Heart right ventricle (tissue), 16 donors: ENCODE results near the gene SPC24. TPM values are rescaled to one million over a fixed set of nuclear protein-coding genes. Genes with fewer than 3 reads are reported as not detected.

Experiments
- ATAC-seq, 8 donors: fragments of 200-7000 bp; cut with Tn5 transposase; one replicate each; pipeline ENCODE4 v1.9.1; 2020; ENCODE audit warnings: mild to moderate bottlenecking in 8 of 8, moderate library complexity in 8 of 8, moderate number of reproducible peaks in 1 of 8
- DNase-seq, 2 donors: peaks; one replicate each; pipeline ENCODE4 v3.0.0-alpha.2; 2020
- H3K27ac ChIP-seq, 10 donors: fragments of 200-600 bp; sonication (generic) in 2 of 10; one replicate each; pipeline versions ENCODE4 v1.5.0 to v1.8.0; 2020 to 2022; ENCODE audit warnings: mild to moderate bottlenecking in 3 of 10
- H3K27me3 ChIP-seq, 7 donors: fragments of 200-600 bp; one replicate each; pipeline ENCODE4 v1.8.0; 2021 to 2022; ENCODE audit warnings: mild to moderate bottlenecking in 2 of 7
- H3K36me3 ChIP-seq, 9 donors: fragments of 200-600 bp; sonication (generic) in 1 of 9; one replicate each; pipeline versions ENCODE4 v1.5.0 to v1.8.0; 2020 to 2022; ENCODE audit warnings: mild to moderate bottlenecking in 2 of 9
- H3K4me1 ChIP-seq, 9 donors: fragments of 200-600 bp; sonication (generic) in 1 of 9; one replicate each; pipeline versions ENCODE4 v1.5.0 to v1.8.0; 2020 to 2022; ENCODE audit warnings: mild to moderate bottlenecking in 4 of 9
- H3K4me3 ChIP-seq, 10 donors: fragments of 200-600 bp; sonication (generic) in 2 of 10; one replicate each; pipeline versions ENCODE4 v1.5.0 to v1.8.0; 2020 to 2022; ENCODE audit warnings: mild to moderate bottlenecking in 7 of 10, moderate library complexity in 2 of 10
- H3K9me3 ChIP-seq, 11 donors: fragments of 200-600 bp in 10 of 11; sonication (generic) in 2 of 11; one replicate each; pipeline versions ENCODE4 v1.5.0 to v1.8.0; 2013 to 2022; ENCODE audit warnings: mild to moderate bottlenecking in 2 of 11, control low read depth in 1 of 11, moderate library complexity in 1 of 11
- WGBS, 2 donors: extraction: QIAGEN DNeasy Blood & Tissue Kit; methylation state at CpG; one replicate each; pipeline ENCODE4 v1.1.7; 2013; ENCODE audit warnings: inconsistent platforms in 1 of 2; 5-methylcytosine and 5-hydroxymethylcytosine counted together
- intact Hi-C, 10 donors: fragments of 100-400 bp; cut with DNase I; formaldehyde crosslinking; loops; one replicate each; pipeline versions ENCODE4 v1.11.1 to v1.14.2; 2022
- polyA plus RNA-seq, 2 donors: library from polyadenylated mRNA; stranded (reverse); fragments of 200-250 nt; gene quantifications; one replicate each; pipeline ENCODE4 v1.2.3, GENCODE V29; 2013
- total RNA-seq, 10 donors: library from RNA; stranded (reverse); fragmentation: NEBNext Ultra II Directional in 3 of 10; extraction: Animal tissue kit (Norgen Biotek cat#: 25700) in 3 of 10; gene quantifications; one replicate each; pipeline versions ENCODE4 v1.2.1 to v1.2.4, GENCODE V29; 2021 to 2023
- TF ChIP-seq, protein P1 (sequence below), 9 donors: fragments of 200-600 bp; sonication (generic) in 2 of 9; IDR thresholded peaks; one replicate each; pipeline versions ENCODE4 v1.5.0 to v1.8.0; 2021 to 2022; ENCODE audit warnings: antibody characterized with exemption in 9 of 9, mild to moderate bottlenecking in 5 of 9, moderate library complexity in 1 of 9
- donor health status: Arrhythmogenic right ventricular cardiomyopathy.
- donor health status: ischemic (EF 13 %, LVEDD 7.1; RV severe dilation, severe dysfunction).
- donor health status: healthy with polysubstance abuse.
- donor health status: DM: no; HTN: yes; CAD: no.
- donor health status: DM: no; HTN: no; CAD: no.
- donor health status: ischemic (EF 25% LVEDD 6.9; RV normal size, moderate dysfunction).
- donor health status: ischemic (EF 25% LVEDD 5.7; RV mildly dilated, moderate dysfunction).
- donor health status: healthy.
- donor health status: DM: yes; HTN: yes; CAD: no.
- donor health status: Ischemic cardiomyopathy.
- donor health status: ischemic (EF 35%, LVEDD 5.7; RV mildly dilated, moderate dysfunction).
- donor health status: nonischemic (EF 11% LVEDD 7.7; RV severe dilation, severe dysfunction).
- donor health status: DM: yes; HTN: yes; CAD: no.
- donor health status: PGD.
- donor health status: ischemic (EF 29% LVEDD 5.4; RV normal size, mild dysfunction).
- donor health status: nonischemic (EF 23%, LVEDD 6.1; RV moderate dilation, normal function).

The SPC24 gene
- total and polyA plus RNA-seq, 12 donors = 0.93 to 8.5 (median 3.2) TPM

DNA sequence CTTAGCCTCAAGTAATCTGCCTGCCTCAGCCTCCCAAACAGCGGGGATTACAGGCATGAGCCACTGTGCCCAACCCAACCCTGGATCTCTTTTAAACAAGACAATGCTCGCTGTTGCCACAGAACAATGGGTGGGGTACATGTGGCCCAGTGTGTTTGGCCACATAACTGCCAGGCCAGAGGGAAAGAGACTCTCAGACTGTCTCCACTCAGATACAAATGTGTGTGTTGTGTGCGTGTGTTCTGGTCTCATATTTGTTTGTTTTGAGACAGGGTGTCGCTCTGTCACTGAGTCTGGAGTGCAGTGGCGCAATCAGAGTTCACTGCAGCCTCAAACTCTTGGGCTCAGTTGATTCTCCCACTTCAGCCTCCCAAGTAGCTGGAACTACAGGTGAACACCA lies 40.5 kb downstream of the SPC24 start:
- Histone ChIP-seq H3K4me1 (no peaks in the 10 kb centered on the region), H3K36me3 (peaks cover 0 to 99% (median 23%) of the 10 kb centered on the region in 9 donors), H3K27me3 (no peaks in the 10 kb centered on the region), H3K4me3 (no peak overlapping the region), H3K9me3 (no peaks in the 10 kb centered on the region), H3K27ac (no peak overlapping the region)
- WGBS, 2 donors = 97 to 98% methylated on average over 5 of the region's 5 CpGs
- ATAC-seq = no peak
- TF ChIP-seq, protein P1, sequence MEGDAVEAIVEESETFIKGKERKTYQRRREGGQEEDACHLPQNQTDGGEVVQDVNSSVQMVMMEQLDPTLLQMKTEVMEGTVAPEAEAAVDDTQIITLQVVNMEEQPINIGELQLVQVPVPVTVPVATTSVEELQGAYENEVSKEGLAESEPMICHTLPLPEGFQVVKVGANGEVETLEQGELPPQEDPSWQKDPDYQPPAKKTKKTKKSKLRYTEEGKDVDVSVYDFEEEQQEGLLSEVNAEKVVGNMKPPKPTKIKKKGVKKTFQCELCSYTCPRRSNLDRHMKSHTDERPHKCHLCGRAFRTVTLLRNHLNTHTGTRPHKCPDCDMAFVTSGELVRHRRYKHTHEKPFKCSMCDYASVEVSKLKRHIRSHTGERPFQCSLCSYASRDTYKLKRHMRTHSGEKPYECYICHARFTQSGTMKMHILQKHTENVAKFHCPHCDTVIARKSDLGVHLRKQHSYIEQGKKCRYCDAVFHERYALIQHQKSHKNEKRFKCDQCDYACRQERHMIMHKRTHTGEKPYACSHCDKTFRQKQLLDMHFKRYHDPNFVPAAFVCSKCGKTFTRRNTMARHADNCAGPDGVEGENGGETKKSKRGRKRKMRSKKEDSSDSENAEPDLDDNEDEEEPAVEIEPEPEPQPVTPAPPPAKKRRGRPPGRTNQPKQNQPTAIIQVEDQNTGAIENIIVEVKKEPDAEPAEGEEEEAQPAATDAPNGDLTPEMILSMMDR (IDR thresholded peaks at IDR 0.05) = no peak
- no peak for DNase-seq
- intact Hi-C loops = no loop called here

DNA sequence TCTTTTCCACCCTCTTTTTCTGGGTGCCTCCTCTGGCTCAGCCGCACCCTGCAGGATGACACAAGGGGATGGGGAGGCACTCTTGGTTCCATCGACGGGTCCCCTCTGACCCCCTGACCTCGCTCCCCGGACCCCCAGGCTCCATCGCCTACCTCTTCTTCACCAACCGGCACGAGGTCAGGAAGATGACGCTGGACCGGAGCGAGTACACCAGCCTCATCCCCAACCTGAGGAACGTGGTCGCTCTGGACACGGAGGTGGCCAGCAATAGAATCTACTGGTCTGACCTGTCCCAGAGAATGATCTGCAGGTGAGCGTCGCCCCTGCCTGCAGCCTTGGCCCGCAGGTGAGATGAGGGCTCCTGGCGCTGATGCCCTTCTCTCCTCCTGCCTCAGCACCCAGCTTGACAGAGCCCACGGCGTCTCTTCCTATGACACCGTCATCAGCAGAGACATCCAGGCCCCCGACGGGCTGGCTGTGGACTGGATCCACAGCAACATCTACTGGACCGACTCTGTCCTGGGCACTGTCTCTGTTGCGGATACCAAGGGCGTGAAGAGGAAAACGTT lies 42.4 kb downstream of the SPC24 start:
- Histone ChIP-seq H3K27me3 (no peaks in the 10 kb centered on the region), H3K4me1 (no peaks in the 10 kb centered on the region), H3K9me3 (no peaks in the 10 kb centered on the region), H3K27ac (no peak overlapping the region), H3K36me3 (peaks cover 0 to 100% (median 33%) of the 10 kb centered on the region in 9 donors), H3K4me3 (no peak overlapping the region)
- WGBS, 2 donors = 92 to 97% methylated on average over 27 of the region's 27 CpGs
- intact Hi-C loops = no loop called here
- TF ChIP-seq, protein P1 (IDR thresholded peaks at IDR 0.05) = no peak
- DNase-seq (no peak), ATAC-seq (no peak)

DNA sequence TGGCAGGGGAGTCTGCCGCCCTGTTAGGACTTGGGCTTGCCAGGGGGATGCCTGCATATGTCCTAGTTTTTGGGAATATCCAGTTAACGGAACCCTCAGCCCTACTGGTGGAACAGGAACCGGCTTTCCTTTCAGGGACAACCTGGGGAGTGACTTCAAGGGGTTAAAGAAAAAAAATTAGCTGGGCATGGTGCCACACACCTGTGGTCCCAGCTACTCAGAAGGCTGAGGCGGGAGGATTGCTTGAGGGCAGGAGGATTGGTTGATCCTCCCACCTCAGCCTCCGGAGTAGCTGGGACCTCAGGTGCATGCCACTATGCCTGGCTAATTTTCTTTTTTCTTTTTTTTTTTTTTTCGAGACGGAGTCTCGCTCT lies 43.8 kb downstream of the SPC24 start:
- H3K4me1 ChIP-seq = no peaks in the 10 kb centered on the region
- DNase-seq (no peak), ATAC-seq (no peak)
- no peaks in the 10 kb centered on the region for H3K27me3 ChIP-seq
- no peak overlapping the region for H3K4me3 ChIP-seq
- no peaks in the 10 kb centered on the region for H3K9me3 ChIP-seq
- intact Hi-C loops = no loop called here
- no peak overlapping the region for H3K27ac ChIP-seq
- TF ChIP-seq, protein P1 (IDR thresholded peaks at IDR 0.05) = no peak
- WGBS, 2 donors = 82 to 93% methylated on average over 8 of the region's 8 CpGs
- peaks cover 0 to 100% (median 33%) of the 10 kb centered on the region in 9 donors for H3K36me3 ChIP-seq

DNA sequence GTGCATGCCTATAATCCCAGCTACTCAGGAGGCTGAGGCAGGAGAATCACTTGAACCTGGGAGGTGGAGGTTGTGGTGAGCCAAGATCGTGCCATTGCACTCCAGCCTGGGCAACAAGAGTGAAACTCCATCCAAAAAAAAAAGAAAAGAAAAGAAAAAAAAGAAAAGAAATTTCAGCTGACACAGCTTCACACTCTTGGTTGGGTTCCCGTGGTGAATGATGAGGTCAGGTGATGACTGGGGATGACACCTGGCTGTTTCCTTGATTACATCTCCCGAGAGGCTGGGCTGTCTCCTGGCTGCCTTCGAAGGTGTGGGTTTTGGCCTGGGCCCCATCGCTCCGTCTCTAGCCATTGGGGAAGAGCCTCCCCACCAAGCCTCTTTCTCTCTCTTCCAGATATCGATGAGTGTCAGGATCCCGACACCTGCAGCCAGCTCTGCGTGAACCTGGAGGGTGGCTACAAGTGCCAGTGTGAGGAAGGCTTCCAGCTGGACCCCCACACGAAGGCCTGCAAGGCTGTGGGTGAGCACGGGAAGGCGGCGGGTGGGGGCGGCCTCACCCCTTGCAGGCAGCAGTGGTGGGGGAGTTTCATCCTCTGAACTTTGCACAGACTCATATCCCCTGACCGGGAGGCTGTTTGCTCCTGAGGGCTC lies 44.3 kb downstream of the SPC24 start:
- Histone ChIP-seq H3K36me3 (peaks cover 0 to 100% (median 38%) of the 10 kb centered on the region in 9 donors), H3K27ac (no peak overlapping the region), H3K4me1 (peaks cover 0 to 4% (median 0%) of the 10 kb centered on the region in 9 donors), H3K27me3 (no peaks in the 10 kb centered on the region), H3K4me3 (no peak overlapping the region), H3K9me3 (no peaks in the 10 kb centered on the region)
- TF ChIP-seq, protein P1 (IDR thresholded peaks at IDR 0.05) = no peak
- ATAC-seq (no peak), DNase-seq (no peak)
- WGBS, 2 donors = 91 to 92% methylated on average over 15 of the region's 15 CpGs
- intact Hi-C loops = no loop called here
